ENCODE measurements around the gene PDZRN4.

GRCh38 chr12:41566703-41567102 is 378.6 kb downstream of the PDZRN4 start:
- TF ChIP-seq CTCF (IDR thresholded peaks at IDR 0.05) (no peak), POLR2A (IDR thresholded peaks at IDR 0.05) (no peak)

Measured in ovary (tissue), 3 donors.